SK-N-SH treated with all-trans-retinoic acid at 6 μM for 48 hours (cell line): ENCODE measurements around the gene ADGRD2.
A peak's percentile ranks its signal among the peaks of the same experiment; 100 is the strongest.

Source experiments
- ATAC-seq: fragments of 200-7000 bp; cut with Tn5 transposase; 3 replicates; pipeline ENCODE4 v1.9.1; 2020; ENCODE audit warnings: mild to moderate bottlenecking, moderate library complexity
- BACH2 ChIP-seq: fragments of 250-450 bp; sonication (Bioruptor Pico); IDR thresholded peaks from 2 replicates; pipeline ENCODE4 v1.9.0; 2021; ENCODE audit warnings: mild to moderate bottlenecking, borderline replicate concordance
- CREB5 ChIP-seq: fragments of 250-450 bp; sonication (Bioruptor Pico); IDR thresholded peaks from 2 replicates; pipeline ENCODE4 v1.5.1; 2020; ENCODE audit warnings: low read depth, mild to moderate bottlenecking, moderate library complexity
- CSDC2 ChIP-seq: fragments of 250-450 bp; sonication (Bioruptor Pico); IDR thresholded peaks from 2 replicates; pipeline ENCODE4 v1.5.0; 2020; ENCODE audit warnings: mild to moderate bottlenecking, moderate library complexity
- CSRNP3 ChIP-seq: fragments of 250-450 bp; sonication (Bioruptor Pico); IDR thresholded peaks from 2 replicates; pipeline ENCODE4 v1.5.1; 2021; ENCODE audit warnings: mild to moderate bottlenecking, moderate library complexity
- ESRRG ChIP-seq: fragments of 250-450 bp; sonication (Bioruptor Pico); IDR thresholded peaks from 2 replicates; pipeline ENCODE4 v1.6.1; 2021; ENCODE audit warnings: mild to moderate bottlenecking
- ISL1 ChIP-seq: fragments of 250-450 bp; sonication (Bioruptor Pico); IDR thresholded peaks from 2 replicates; pipeline ENCODE4 v2.1.2; 2022; ENCODE audit warnings: mild to moderate bottlenecking, moderate library complexity
- POU6F1 ChIP-seq: fragments of 250-450 bp; sonication (Bioruptor Pico); IDR thresholded peaks from 2 replicates; pipeline ENCODE4 v1.8.0; 2021; ENCODE audit warnings: low read depth, mild to moderate bottlenecking, moderate library complexity, borderline replicate concordance
- PPARA ChIP-seq: fragments of 250-450 bp; sonication (Bioruptor Pico); IDR thresholded peaks from 2 replicates; pipeline ENCODE4 v1.5.0; 2020; ENCODE audit warnings: mild to moderate bottlenecking, borderline replicate concordance
- RARB ChIP-seq: fragments of 250-450 bp; sonication (Bioruptor Pico); IDR thresholded peaks from 2 replicates; pipeline ENCODE4 v1.8.0; 2021; ENCODE audit warnings: mild to moderate bottlenecking, moderate library complexity
- SNAI2 ChIP-seq: fragments of 250-450 bp; sonication (Bioruptor Pico); IDR thresholded peaks from 2 replicates; pipeline ENCODE4 v1.5.0; 2020; ENCODE audit warnings: mild to moderate bottlenecking, moderate library complexity
- TCF4 ChIP-seq: fragments of 250-450 bp; sonication (Bioruptor Pico); IDR thresholded peaks from 2 replicates; pipeline ENCODE4 v1.8.0; 2021; ENCODE audit warnings: mild to moderate bottlenecking, moderate library complexity, borderline replicate concordance
- TOX ChIP-seq: fragments of 250-450 bp; sonication (Bioruptor Pico); IDR thresholded peaks from 2 replicates; pipeline ENCODE4 v1.8.0; 2021; ENCODE audit warnings: mild to moderate bottlenecking, moderate library complexity, borderline replicate concordance
- ZFP3 ChIP-seq: fragments of 250-450 bp; sonication (Bioruptor Pico); IDR thresholded peaks from 2 replicates; pipeline ENCODE4 v1.5.0; 2020; ENCODE audit warnings: mild to moderate bottlenecking, moderate library complexity
- ZNF565 ChIP-seq: fragments of 450-650 bp; formaldehyde crosslinking; conservative IDR thresholded peaks from 2 replicates; pipeline ENCODE4 v1.5.0; 2020; ENCODE audit warnings: low read depth, mild to moderate bottlenecking, moderate library complexity
- ZNF70 ChIP-seq: fragments of 450-650 bp; formaldehyde crosslinking; IDR thresholded peaks from 2 replicates; pipeline ENCODE4 v1.5.0; 2020; ENCODE audit warnings: mild to moderate bottlenecking, moderate library complexity
- ZNF8 ChIP-seq: fragments of 450-650 bp; formaldehyde crosslinking; IDR thresholded peaks from 2 replicates; pipeline ENCODE4 v1.5.0; 2020; ENCODE audit warnings: mild to moderate bottlenecking, moderate library complexity

Gene ADGRD2

GRCh38 chr9:124518116-124518515 lies 67.9 kb downstream of the ADGRD2 start (continued):
- TF ChIP-seq POU6F1 (CRISPR knock-in tag) (no peak), TCF4 (CRISPR knock-in tag) (no peak), ESRRG (no peak), CSRNP3 (CRISPR knock-in tag) (no peak), ZNF70 (CRISPR knock-in tag) (no peak), RARB (CRISPR knock-in tag) (no peak), ZNF565 (CRISPR knock-in tag) (no peak), BACH2 (CRISPR knock-in tag) (no peak), TOX (CRISPR knock-in tag) (no peak)
- TF ChIP-seq, all 23 proteins: peak for 0

GRCh38 chr9:124520206-124520596 lies 70.0 kb downstream of the ADGRD2 start:
- no peak for ATAC-seq
- no peak for TF ChIP-seq ZNF565 (CRISPR knock-in tag)
- TF ChIP-seq CREB5 (CRISPR knock-in tag): no peak
- no peak for TF ChIP-seq BACH2 (CRISPR knock-in tag)
- TF ChIP-seq ESRRG: no peak
- no peak for TF ChIP-seq ISL1 (CRISPR knock-in tag)
- TF ChIP-seq ZNF70 (CRISPR knock-in tag): no peak

- no peak for ATAC-seq
- TF ChIP-seq CSDC2 (CRISPR knock-in tag) (no peak), BACH2 (CRISPR knock-in tag) (no peak), CREB5 (CRISPR knock-in tag) (no peak), ESRRG (no peak)
These were observed 70.9 kb downstream of the ADGRD2 start for GRCh38 chr9:124521142-124521541.

- ATAC-seq: peak; percentile 62
- no peak for TF ChIP-seq ZFP3 (CRISPR knock-in tag)
- no peak for TF ChIP-seq CSRNP3 (CRISPR knock-in tag)
- no peak for TF ChIP-seq TCF4 (CRISPR knock-in tag)
- no peak for TF ChIP-seq ISL1 (CRISPR knock-in tag)
- TF ChIP-seq ZNF70 (CRISPR knock-in tag): no peak
- no peak for TF ChIP-seq ZNF8 (CRISPR knock-in tag)
- no peak for TF ChIP-seq SNAI2 (CRISPR knock-in tag)
- TF ChIP-seq PPARA: no peak
- TF ChIP-seq CREB5 (CRISPR knock-in tag): no peak
These were observed 72.2 kb downstream of the ADGRD2 start for GRCh38 chr9:124522121-124523098.
